Trophoblast cell (in vitro differentiated cells and primary cell): ENCODE data around the gene ZNF804A.
"Not testable (repeated sequence)": the region's sequence is repeated elsewhere in the genome, so short reads cannot be mapped to it uniquely, and the experiment has no call there.

ENCODE experiments used
- DNase-seq, 2 donors: peaks; one replicate each; pipeline ENCODE4 v3.0.0-alpha.2; 2016
- H2AFZ ChIP-seq: 2 replicates; pipeline ENCODE4 v1.6.1; 2013; ENCODE audit warnings: low read length, moderate library complexity, mild to moderate bottlenecking; ENCODE audit not compliant: insufficient read depth, poor library complexity
- H2AK5ac ChIP-seq: 2 replicates; pipeline ENCODE4 v1.6.1; 2013; ENCODE audit warnings: mild to moderate bottlenecking, low read length
- H2BK120ac ChIP-seq: 2 replicates; pipeline ENCODE4 v1.6.1; 2013; ENCODE audit warnings: low read length, mild to moderate bottlenecking, moderate library complexity; ENCODE audit not compliant: insufficient read depth, poor library complexity
- H2BK12ac ChIP-seq: 2 replicates; pipeline ENCODE4 v1.6.1; 2013; ENCODE audit warnings: mild to moderate bottlenecking, low read length, moderate library complexity
- H2BK5ac ChIP-seq: 2 replicates; pipeline ENCODE4 v1.6.1; 2013; ENCODE audit warnings: low read length, low read depth, moderate library complexity, mild to moderate bottlenecking; ENCODE audit not compliant: poor library complexity
- H3K14ac ChIP-seq: 2 replicates; pipeline ENCODE4 v1.6.1; 2013; ENCODE audit warnings: mild to moderate bottlenecking, low read length
- H3K18ac ChIP-seq: 2 replicates; pipeline ENCODE4 v1.6.1; 2013; ENCODE audit warnings: mild to moderate bottlenecking, low read length
- H3K23ac ChIP-seq: 2 replicates; pipeline ENCODE4 v1.6.1; 2013; ENCODE audit warnings: low read length
- H3K27ac ChIP-seq: 2 replicates; pipeline ENCODE4 v1.5.1; 2013; ENCODE audit warnings: low read depth, mild to moderate bottlenecking, inconsistent platforms, low read length, moderate library complexity
- H3K27me3 ChIP-seq: 2 replicates; pipeline ENCODE4 v1.6.1; 2013; ENCODE audit warnings: inconsistent platforms, mild to moderate bottlenecking, low read length, moderate library complexity; ENCODE audit not compliant: insufficient read depth
- H3K36me3 ChIP-seq, 2 experiments: 1 replicate in 1 of 2; 2 replicates in 1 of 2; pipeline ENCODE4 v1.6.1; 2013; ENCODE audit warnings: low read length in 2 of 2, mild to moderate bottlenecking in 2 of 2, moderate library complexity in 1 of 2; ENCODE audit not compliant: insufficient read depth in 2 of 2, control insufficient read depth in 1 of 2
- H3K4ac ChIP-seq: 2 replicates; pipeline ENCODE4 v1.6.1; 2013; ENCODE audit warnings: low read depth, mild to moderate bottlenecking, low read length, moderate library complexity
- H3K4me1 ChIP-seq, 2 experiments: 1 replicate in 1 of 2; 2 replicates in 1 of 2; pipeline ENCODE4 v1.6.1; 2013; ENCODE audit warnings: low read length in 2 of 2, mild to moderate bottlenecking in 2 of 2, moderate library complexity in 1 of 2; ENCODE audit not compliant: insufficient read depth in 2 of 2, control insufficient read depth in 1 of 2
- H3K4me2 ChIP-seq: 2 replicates; pipeline ENCODE4 v1.6.1; 2013; ENCODE audit warnings: inconsistent platforms, mild to moderate bottlenecking, low read length, moderate library complexity
- H3K4me3 ChIP-seq: 2 replicates; pipeline ENCODE4 v1.5.1; 2013; ENCODE audit warnings: mild to moderate bottlenecking, low read depth, low read length, inconsistent platforms
- H3K79me1 ChIP-seq: one replicate; pipeline ENCODE4 v1.6.1; 2013; ENCODE audit warnings: low read length
- H3K79me2 ChIP-seq: 2 replicates; pipeline ENCODE4 v1.6.1; 2013; ENCODE audit warnings: low read length, mild to moderate bottlenecking; ENCODE audit not compliant: control insufficient read depth, insufficient read depth, poor library complexity
- H3K9ac ChIP-seq: 2 replicates; pipeline ENCODE4 v1.6.1; 2013; ENCODE audit warnings: mild to moderate bottlenecking, low read length
- H3K9me3 ChIP-seq: 2 replicates; pipeline ENCODE4 v1.6.1; 2013; ENCODE audit warnings: low read depth, mild to moderate bottlenecking, control low read depth, inconsistent platforms, low read length; ENCODE audit not compliant: insufficient read depth
- H4K12ac ChIP-seq: 2 replicates; pipeline ENCODE4 v1.6.1; 2013; ENCODE audit warnings: low read depth, mild to moderate bottlenecking, low read length, moderate library complexity
- H4K8ac ChIP-seq: 2 replicates; pipeline ENCODE4 v1.6.1; 2013; ENCODE audit warnings: low read depth, mild to moderate bottlenecking, low read length, moderate library complexity
- H4K91ac ChIP-seq: one replicate; pipeline ENCODE4 v1.6.1; 2013; ENCODE audit warnings: low read depth, mild to moderate bottlenecking, low read length, moderate library complexity
- WGBS: extraction: QIAGEN DNeasy Blood & Tissue Kit; methylation state at CpG from one replicate; pipeline ENCODE4 v1.1.7; 2013; ENCODE audit warnings: missing lambda C conversion rate; ENCODE audit not compliant: insufficient read length, insufficient coverage; ENCODE audit errors: extremely low coverage; 5-methylcytosine and 5-hydroxymethylcytosine counted together

ZNF804A gene

GRCh38 chr2:184743096-184743495 lies 144.8 kb downstream of the ZNF804A start:
- H2BK5ac ChIP-seq: no peak overlapping the region
- no peaks in the 10 kb centered on the region for H3K79me2 ChIP-seq
- H3K4me1 ChIP-seq: no peaks in the 10 kb centered on the region
- no peak overlapping the region for H3K23ac ChIP-seq
- H2AK5ac ChIP-seq: no peak overlapping the region
- H4K91ac ChIP-seq: no peak overlapping the region
- H3K18ac ChIP-seq: no peak overlapping the region
- no peak overlapping the region for H4K8ac ChIP-seq
- no peak overlapping the region for H2BK12ac ChIP-seq
- no CpG with 5 or more reads among the region's 1 CpG for WGBS
- H3K9me3 ChIP-seq: no peaks in the 10 kb centered on the region
- no peak overlapping the region for H3K27ac ChIP-seq
- no peak overlapping the region for H3K4ac ChIP-seq
- DNase-seq: no peak
- H3K4me3 ChIP-seq: no peak overlapping the region
- H3K79me1 ChIP-seq: no peaks in the 10 kb centered on the region
- no peak overlapping the region for H2BK120ac ChIP-seq
- H3K14ac ChIP-seq: no peak overlapping the region
- no peak overlapping the region for H4K12ac ChIP-seq
- no peaks in the 10 kb centered on the region for H3K36me3 ChIP-seq
- H2AFZ ChIP-seq: no peak overlapping the region
- H3K27me3 ChIP-seq: no peaks in the 10 kb centered on the region
- no peak overlapping the region for H3K9ac ChIP-seq
- H3K4me2 ChIP-seq: no peak overlapping the region

- no peak for DNase-seq
- no peak overlapping the region for H2BK5ac ChIP-seq
- no peak overlapping the region for H3K18ac ChIP-seq
- no peak overlapping the region for H2AFZ ChIP-seq
- no peaks in the 10 kb centered on the region for H3K27me3 ChIP-seq
- no peak overlapping the region for H4K12ac ChIP-seq
- H3K27ac ChIP-seq: no peak overlapping the region
- H3K4me1 ChIP-seq: no peaks in the 10 kb centered on the region
- H3K9ac ChIP-seq: no peak overlapping the region
- H2BK12ac ChIP-seq: no peak overlapping the region
- no peak overlapping the region for H3K14ac ChIP-seq
- no peaks in the 10 kb centered on the region for H3K9me3 ChIP-seq
- H3K79me1 ChIP-seq: no peaks in the 10 kb centered on the region
- H3K4ac ChIP-seq: no peak overlapping the region
- WGBS: no CpG with 5 or more reads among the region's 1 CpG
- H3K79me2 ChIP-seq: no peaks in the 10 kb centered on the region
- no peak overlapping the region for H3K23ac ChIP-seq
- H2BK120ac ChIP-seq: no peak overlapping the region
- H4K91ac ChIP-seq: no peak overlapping the region
- H4K8ac ChIP-seq: no peak overlapping the region
- no peak overlapping the region for H3K4me3 ChIP-seq
- H3K4me2 ChIP-seq: no peak overlapping the region
- no peaks in the 10 kb centered on the region for H3K36me3 ChIP-seq
- H2AK5ac ChIP-seq: no peak overlapping the region
These were observed 157.8 kb downstream of the ZNF804A start for GRCh38 chr2:184756161-184756560.

GRCh38 chr2:184756885-184757284 lies 158.6 kb downstream of the ZNF804A start:
- Histone ChIP-seq H2AK5ac (no peak overlapping the region), H2BK5ac (no peak overlapping the region), H3K4me3 (no peak overlapping the region), H3K9me3 (no peaks in the 10 kb centered on the region), H3K4me1 (no peaks in the 10 kb centered on the region), H3K9ac (no peak overlapping the region), H3K79me1 (no peaks in the 10 kb centered on the region), H4K8ac (no peak overlapping the region), H2BK12ac (no peak overlapping the region), H3K27me3 (no peaks in the 10 kb centered on the region), H3K36me3 (no peaks in the 10 kb centered on the region), H3K79me2 (no peaks in the 10 kb centered on the region), H3K4me2 (no peak overlapping the region), H3K4ac (no peak overlapping the region), H3K27ac (no peak overlapping the region), H3K14ac (no peak overlapping the region), H4K91ac (no peak overlapping the region), H2BK120ac (no peak overlapping the region), H3K18ac (no peak overlapping the region), H4K12ac (no peak overlapping the region), H2AFZ (no peak overlapping the region), H3K23ac (no peak overlapping the region)
- DNase-seq: no peak
- no CpG with 5 or more reads among the region's 2 CpGs for WGBS

DNA sequence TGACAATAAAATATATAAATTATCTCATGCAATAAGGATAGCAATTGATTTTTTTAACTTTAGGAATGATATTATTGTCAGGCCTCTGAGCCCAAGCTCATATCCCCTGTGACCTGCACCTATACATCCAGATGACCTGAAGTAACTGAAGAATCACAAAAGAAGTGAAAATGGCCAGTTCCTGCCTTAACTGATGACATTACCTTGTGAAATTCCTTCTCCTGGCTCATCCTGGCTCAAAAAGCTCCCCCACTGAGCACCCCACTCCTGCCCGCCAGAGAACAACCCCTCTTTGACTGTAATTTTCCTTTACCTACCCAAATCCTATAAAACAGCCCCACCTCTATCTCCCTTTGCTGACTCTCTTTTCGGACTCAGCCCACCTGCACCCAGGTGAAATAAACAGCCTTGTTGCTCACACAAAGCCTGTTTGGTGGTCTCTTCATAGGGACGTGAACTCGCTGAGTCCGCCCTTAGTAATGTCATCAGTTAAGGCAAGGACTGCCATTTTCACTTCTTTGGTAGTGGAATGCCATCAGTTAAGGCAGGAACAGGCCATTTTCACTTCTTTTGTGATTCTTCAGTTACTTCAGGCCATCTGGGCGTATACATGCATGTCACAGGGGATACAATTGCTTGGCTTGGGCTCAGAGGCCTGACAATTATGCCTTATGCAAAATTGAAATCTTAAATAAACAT lies 161.4 kb downstream of the ZNF804A start:
- not testable (repeated sequence) for H3K18ac ChIP-seq, DNase-seq, H2AFZ ChIP-seq, H3K4me3 ChIP-seq, H2AK5ac ChIP-seq, H4K8ac ChIP-seq, H2BK12ac ChIP-seq, H4K12ac ChIP-seq, H3K14ac ChIP-seq, H3K79me1 ChIP-seq, H3K79me2 ChIP-seq, H3K23ac ChIP-seq, H2BK5ac ChIP-seq, H3K27ac ChIP-seq, H3K4me1 ChIP-seq, H3K36me3 ChIP-seq, H3K9me3 ChIP-seq, H3K27me3 ChIP-seq, H3K4me2 ChIP-seq, H3K9ac ChIP-seq, H2BK120ac ChIP-seq, H3K4ac ChIP-seq, H4K91ac ChIP-seq
- no CpG with 5 or more reads among the region's 6 CpGs for WGBS
